ENCODE measurements around the gene ELMO1.

DNA sequence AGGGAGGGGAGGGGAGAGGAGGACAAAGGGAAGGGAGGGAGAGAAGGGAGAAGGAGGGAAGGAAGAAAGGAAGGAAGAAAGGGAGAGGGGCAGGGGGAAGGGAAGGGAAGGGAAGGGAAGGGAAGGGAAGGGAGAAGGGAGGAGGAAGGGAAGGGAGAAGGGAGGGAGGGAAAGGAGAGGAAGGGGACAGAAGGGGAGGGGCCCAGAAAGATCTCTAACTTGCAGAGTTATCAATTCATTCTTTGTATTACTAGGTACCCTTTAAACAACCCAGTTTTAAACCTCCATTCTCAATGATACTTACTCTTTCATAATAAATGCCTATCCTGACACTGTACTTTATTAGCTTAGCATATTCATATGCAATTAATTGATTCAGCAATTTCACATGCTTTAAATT, 192.0 kb downstream of the ELMO1 start:
- TF ChIP-seq, protein P1, sequence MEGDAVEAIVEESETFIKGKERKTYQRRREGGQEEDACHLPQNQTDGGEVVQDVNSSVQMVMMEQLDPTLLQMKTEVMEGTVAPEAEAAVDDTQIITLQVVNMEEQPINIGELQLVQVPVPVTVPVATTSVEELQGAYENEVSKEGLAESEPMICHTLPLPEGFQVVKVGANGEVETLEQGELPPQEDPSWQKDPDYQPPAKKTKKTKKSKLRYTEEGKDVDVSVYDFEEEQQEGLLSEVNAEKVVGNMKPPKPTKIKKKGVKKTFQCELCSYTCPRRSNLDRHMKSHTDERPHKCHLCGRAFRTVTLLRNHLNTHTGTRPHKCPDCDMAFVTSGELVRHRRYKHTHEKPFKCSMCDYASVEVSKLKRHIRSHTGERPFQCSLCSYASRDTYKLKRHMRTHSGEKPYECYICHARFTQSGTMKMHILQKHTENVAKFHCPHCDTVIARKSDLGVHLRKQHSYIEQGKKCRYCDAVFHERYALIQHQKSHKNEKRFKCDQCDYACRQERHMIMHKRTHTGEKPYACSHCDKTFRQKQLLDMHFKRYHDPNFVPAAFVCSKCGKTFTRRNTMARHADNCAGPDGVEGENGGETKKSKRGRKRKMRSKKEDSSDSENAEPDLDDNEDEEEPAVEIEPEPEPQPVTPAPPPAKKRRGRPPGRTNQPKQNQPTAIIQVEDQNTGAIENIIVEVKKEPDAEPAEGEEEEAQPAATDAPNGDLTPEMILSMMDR (optimal IDR thresholded peaks at IDR 0.05 in 1 of 3, IDR thresholded peaks at IDR 0.05 in 1 of 3, conservative IDR thresholded peaks at IDR 0.05 in 1 of 3; ENCODE audit: extremely low read depth in 1 of 3, insufficient read depth in 2 of 3, low read length in 3 of 3), result no peak
- no peak for TF ChIP-seq EZH2 (IDR thresholded peaks at IDR 0.05; ENCODE audit: low read length)

All from keratinocyte (primary cell).